ENCODE data around the gene BCOR.

- TF ChIP-seq GABPA (IDR thresholded peaks at IDR 0.05; ENCODE audit: low read depth), result no peak
- TF ChIP-seq, protein P1, sequence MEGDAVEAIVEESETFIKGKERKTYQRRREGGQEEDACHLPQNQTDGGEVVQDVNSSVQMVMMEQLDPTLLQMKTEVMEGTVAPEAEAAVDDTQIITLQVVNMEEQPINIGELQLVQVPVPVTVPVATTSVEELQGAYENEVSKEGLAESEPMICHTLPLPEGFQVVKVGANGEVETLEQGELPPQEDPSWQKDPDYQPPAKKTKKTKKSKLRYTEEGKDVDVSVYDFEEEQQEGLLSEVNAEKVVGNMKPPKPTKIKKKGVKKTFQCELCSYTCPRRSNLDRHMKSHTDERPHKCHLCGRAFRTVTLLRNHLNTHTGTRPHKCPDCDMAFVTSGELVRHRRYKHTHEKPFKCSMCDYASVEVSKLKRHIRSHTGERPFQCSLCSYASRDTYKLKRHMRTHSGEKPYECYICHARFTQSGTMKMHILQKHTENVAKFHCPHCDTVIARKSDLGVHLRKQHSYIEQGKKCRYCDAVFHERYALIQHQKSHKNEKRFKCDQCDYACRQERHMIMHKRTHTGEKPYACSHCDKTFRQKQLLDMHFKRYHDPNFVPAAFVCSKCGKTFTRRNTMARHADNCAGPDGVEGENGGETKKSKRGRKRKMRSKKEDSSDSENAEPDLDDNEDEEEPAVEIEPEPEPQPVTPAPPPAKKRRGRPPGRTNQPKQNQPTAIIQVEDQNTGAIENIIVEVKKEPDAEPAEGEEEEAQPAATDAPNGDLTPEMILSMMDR (IDR thresholded peaks at IDR 0.05; ENCODE audit: insufficient read depth, low read length), result no peak
These were observed 7.5 kb upstream of the BCOR start for GRCh38 chrX:40104985-40105834.
